Right lobe of liver (tissue), 6 donors: ENCODE data around the gene PIK3R3. TPM values are rescaled to one million over a fixed set of nuclear protein-coding genes. Genes with fewer than 3 reads are reported as not detected.

Experiments used
- ATAC-seq, 4 donors: fragments of 200-7000 bp; cut with Tn5 transposase; one replicate each; pipeline ENCODE4 v1.9.1; 2020; ENCODE audit warnings: mild to moderate bottlenecking in 4 of 4, moderate library complexity in 4 of 4
- DNase-seq, 3 donors: peaks; one replicate each; pipeline ENCODE4 v3.0.0-alpha.2; 2020
- H3K27ac ChIP-seq, 3 donors: fragments of 200-600 bp; one replicate each; pipeline ENCODE4 v1.8.0; 2022
- H3K27me3 ChIP-seq, 2 donors: fragments of 200-600 bp; one replicate each; pipeline ENCODE4 v1.8.0; 2022
- H3K36me3 ChIP-seq, 4 donors: fragments of 200-600 bp; sonication (generic) in 1 of 4; one replicate each; pipeline versions ENCODE4 v1.5.1 to v1.8.0; 2017 to 2022; ENCODE audit warnings: control low read depth in 1 of 4
- H3K4me1 ChIP-seq, 4 donors: fragments of 200-600 bp; sonication (generic) in 1 of 4; one replicate each; pipeline versions ENCODE4 v1.5.1 to v1.8.0; 2017 to 2022; ENCODE audit warnings: control low read depth in 1 of 4
- H3K4me3 ChIP-seq, 3 donors: fragments of 200-600 bp; one replicate each; pipeline ENCODE4 v1.8.0; 2022
- H3K9me3 ChIP-seq, 4 donors: fragments of 200-600 bp; sonication (generic) in 1 of 4; one replicate each; pipeline versions ENCODE4 v1.5.1 to v1.8.0; 2017 to 2022; ENCODE audit warnings: control low read depth in 1 of 4
- CTCF ChIP-seq, 4 donors: fragments of 200-600 bp in 3 of 4; fragments of 450-650 bp in 1 of 4; IDR thresholded peaks; one replicate each; pipeline versions ENCODE4 v1.5.1 to v1.8.0; 2016 to 2022; ENCODE audit warnings: antibody characterized with exemption in 4 of 4, mild to moderate bottlenecking in 2 of 4
- POLR2A ChIP-seq: fragments of 450-650 bp; IDR thresholded peaks from one replicate; pipeline ENCODE4 v1.6.1; 2017; ENCODE audit warnings: antibody characterized with exemption, mild to moderate bottlenecking
- WGBS: methylation state at CpG from one replicate; pipeline ENCODE4 v1.1.6; 2018; ENCODE audit warnings: low coverage, low lambda C conversion rate; ENCODE audit not compliant: insufficient coverage; ENCODE audit errors: missing lambda C conversion rate; 5-methylcytosine and 5-hydroxymethylcytosine counted together
- intact Hi-C, 2 donors: fragments of 100-400 bp; cut with DNase I; formaldehyde crosslinking; loops; one replicate each; pipeline versions ENCODE4 v1.11.2 to v1.14.1; 2022
- total RNA-seq, 6 experiments: library from RNA; depleted of rRNA in 2 of 6; stranded (reverse); fragments of >200 nt in 2 of 6; fragmentation: NEBNext Ultra II Directional in 3 of 6; extraction: Animal tissue kit (Norgen Biotek cat#: 25700) in 3 of 6; gene quantifications; one replicate each; pipeline versions ENCODE4 v1.1.0 to v1.2.4, GENCODE V29; 2016 to 2023
- donor health status: DM: no; HTN: yes; CAD: no.
- donor health status: DM: no; HTN: no; CAD: no.
- donor health status: DM: no; HTN: no; CAD: no.
- donor health status: DM: no; HTN: yes; CAD: no.
- donor health status: DM: no; HTN: yes; CAD: no.

The PIK3R3 gene
- total RNA-seq, 6 experiments from 2014 or later = 2.0 to 4.3 (median 2.8) TPM

GRCh38 chr1:46169811-46170454, 37.5 kb upstream of the PIK3R3 start:
- no peak for TF ChIP-seq POLR2A
- no peak for TF ChIP-seq CTCF (IDR thresholded peaks at IDR 0.05)
- ATAC-seq = no peak
- Histone ChIP-seq H3K4me1 (no peaks in the 10 kb centered on the region), H3K36me3 (no peaks in the 10 kb centered on the region), H3K4me3 (no peak overlapping the region), H3K27me3 (no peaks in the 10 kb centered on the region), H3K27ac (no peak overlapping the region), H3K9me3 (no peaks in the 10 kb centered on the region)
- intact Hi-C loops = loop anchor here in 1 of 2 donors (5.0 kb wide), 1 partner anchor 138 kb away; no protein-coding TSS in a partner anchor
- 83% methylated on average over 2 of the region's 3 CpGs for WGBS
- no peak for DNase-seq

- TF ChIP-seq CTCF (IDR thresholded peaks at IDR 0.05) (no peak), POLR2A (no peak)
- H3K27me3 ChIP-seq = no peaks in the 10 kb centered on the region
- no peak overlapping the region for H3K4me3 ChIP-seq
- intact Hi-C loops = no loop called here
- WGBS = 100% methylated on average over 1 of the region's 1 CpG
- ATAC-seq (no peak), DNase-seq (no peak)
- H3K9me3 ChIP-seq = no peaks in the 10 kb centered on the region
- H3K36me3 ChIP-seq = no peaks in the 10 kb centered on the region
- no peaks in the 10 kb centered on the region for H3K4me1 ChIP-seq
- no peak overlapping the region for H3K27ac ChIP-seq
Observed at GRCh38 chr1:46168477-46168876, 36.0 kb upstream of the PIK3R3 start.

GRCh38 chr1:46166521-46167462, 34.4 kb upstream of the PIK3R3 start:
- 16% methylated on average over 32 of the region's 47 CpGs for WGBS
- no peaks in the 10 kb centered on the region for H3K36me3 ChIP-seq
- H3K27me3 ChIP-seq = no peaks in the 10 kb centered on the region
- DNase-seq (peak in 2 of 3 donors; percentile 54 to 58), ATAC-seq (peak; percentile 62 to 78 (median 66))
- H3K9me3 ChIP-seq = no peaks in the 10 kb centered on the region
- H3K4me1 ChIP-seq = no peaks in the 10 kb centered on the region
- H3K27ac ChIP-seq = peak overlapping the region; percentile 5 to 38 (median 37)
- no peak for TF ChIP-seq POLR2A
- no peak for TF ChIP-seq CTCF (IDR thresholded peaks at IDR 0.05)
- intact Hi-C loops = no loop called here
- H3K4me3 ChIP-seq = peak overlapping the region; percentile 16 to 39 (median 25)

GRCh38 chr1:46160212-46160611, 27.8 kb upstream of the PIK3R3 start:
- 82% methylated on average over 1 of the region's 1 CpG for WGBS
- TF ChIP-seq POLR2A (no peak), CTCF (IDR thresholded peaks at IDR 0.05) (no peak)
- H3K9me3 ChIP-seq = no peaks in the 10 kb centered on the region
- H3K4me3 ChIP-seq = no peak overlapping the region
- H3K27me3 ChIP-seq = no peaks in the 10 kb centered on the region
- H3K36me3 ChIP-seq = no peaks in the 10 kb centered on the region
- H3K27ac ChIP-seq = no peak overlapping the region
- no peaks in the 10 kb centered on the region for H3K4me1 ChIP-seq
- no peak for DNase-seq
- no peak for ATAC-seq
- intact Hi-C loops = no loop called here
